Endodermal cell (in vitro differentiated cells): ENCODE measurements around the gene LSM3. TPM values are rescaled to one million over a fixed set of nuclear protein-coding genes. Genes with fewer than 3 reads are reported as not detected.

ENCODE experiments used
- DNase-seq: peaks from one replicate; pipeline ENCODE4 v3.0.0-alpha.2; 2017
- H3K27ac ChIP-seq: 2 replicates; pipeline ENCODE4 v1.5.1; 2013; ENCODE audit warnings: mild to moderate bottlenecking, low read depth, low read length, moderate library complexity
- H3K27me3 ChIP-seq: 2 replicates; pipeline ENCODE4 v1.6.1; 2013; ENCODE audit warnings: mild to moderate bottlenecking, low read length, moderate library complexity; ENCODE audit not compliant: insufficient read depth, control insufficient read depth, poor library complexity, severe bottlenecking
- H3K36me3 ChIP-seq: 2 replicates; pipeline ENCODE4 v1.7.0; 2013; ENCODE audit warnings: mild to moderate bottlenecking, low read length, moderate library complexity; ENCODE audit not compliant: control insufficient read depth, insufficient read depth
- H3K4me1 ChIP-seq: one replicate; pipeline ENCODE4 v1.7.0; 2013; ENCODE audit warnings: low read length; ENCODE audit not compliant: control insufficient read depth, insufficient read depth
- H3K4me3 ChIP-seq: 2 replicates; pipeline ENCODE4 v1.5.1; 2013; ENCODE audit warnings: mild to moderate bottlenecking, low read length, moderate library complexity
- H3K9ac ChIP-seq: 2 replicates; pipeline ENCODE4 v1.6.1; 2013; ENCODE audit warnings: mild to moderate bottlenecking, low read length, moderate library complexity; ENCODE audit not compliant: poor library complexity, severe bottlenecking; ENCODE audit errors: extremely low read depth
- H3K9me3 ChIP-seq: 2 replicates; pipeline ENCODE4 v1.6.1; 2013; ENCODE audit warnings: mild to moderate bottlenecking, low read length, moderate library complexity; ENCODE audit not compliant: control insufficient read depth
- H3K27ac Mint-ChIP-seq: 2 replicates; pipeline ENCODE4 v1.8.0; 2020; ENCODE audit warnings: mixed read lengths
- H3K27me3 Mint-ChIP-seq: 2 replicates; pipeline ENCODE4 v1.8.0; 2021; ENCODE audit warnings: mild to moderate bottlenecking, mixed read lengths; ENCODE audit not compliant: insufficient read depth
- H3K36me3 Mint-ChIP-seq: 2 replicates; pipeline ENCODE4 v1.8.0; 2020; ENCODE audit warnings: low read depth, mixed read lengths
- H3K4me1 Mint-ChIP-seq: 2 replicates; pipeline ENCODE4 v1.8.0; 2020; ENCODE audit warnings: mixed read lengths
- H3K4me3 Mint-ChIP-seq: 2 replicates; pipeline ENCODE4 v1.8.0; 2020; ENCODE audit warnings: mild to moderate bottlenecking, moderate library complexity, mixed read lengths
- H3K9me3 Mint-ChIP-seq: 2 replicates; pipeline ENCODE4 v1.8.0; 2020; ENCODE audit warnings: mild to moderate bottlenecking, mixed read lengths
- WGBS, 2 experiments: methylation state at CpG; one replicate each; pipeline versions ENCODE4 v1.1.5 to v1.1.7; 2013; ENCODE audit warnings: missing lambda C conversion rate in 2 of 2, mixed read lengths in 1 of 2; ENCODE audit not compliant: insufficient coverage in 1 of 2, insufficient read length in 1 of 2; 5-methylcytosine and 5-hydroxymethylcytosine counted together
- total RNA-seq, 2 donors: library from RNA; stranded (reverse); fragmentation: NEBNext Ultra II Directional in 1 of 2; extraction: Animal tissue kit (Norgen Biotek cat#: 25700) in 1 of 2; gene quantifications; 2 replicates in 1 of 2; 3 replicates in 1 of 2; pipeline ENCODE4 v1.2.1, GENCODE V29; 2021
- TF ChIP-seq, protein P1 (sequence below): fragments of 200-600 bp; sonication (generic); conservative IDR thresholded peaks from 2 replicates; pipeline ENCODE4 v1.5.0; 2021; ENCODE audit warnings: antibody characterized with exemption, mild to moderate bottlenecking

LSM3 gene
- total RNA-seq, 2 donors from 2014 or later: 18.1 to 19.7 TPM

DNA sequence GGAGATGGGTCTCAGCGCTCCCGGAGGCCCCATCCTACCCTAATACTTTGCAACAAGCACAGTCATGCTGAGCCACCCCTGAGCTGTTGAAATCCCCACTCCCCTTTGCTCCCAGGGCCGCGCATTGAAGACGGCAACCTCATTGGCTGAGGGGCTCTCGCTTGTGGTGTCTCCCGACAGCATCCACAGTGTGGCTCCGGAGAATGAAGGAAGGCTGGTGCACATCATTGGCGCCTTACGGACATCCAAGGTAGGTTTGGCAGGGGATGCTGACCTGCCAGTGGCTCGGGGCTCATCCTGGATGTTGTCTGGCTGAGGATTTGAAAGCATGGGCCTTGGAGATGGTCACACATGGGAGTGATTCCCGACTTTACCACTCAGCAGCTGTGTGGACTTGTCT, 47.9 kb upstream of the LSM3 start:
- H3K36me3 Mint-ChIP-seq: peaks cover 78% of the 10 kb centered on the region

DNA sequence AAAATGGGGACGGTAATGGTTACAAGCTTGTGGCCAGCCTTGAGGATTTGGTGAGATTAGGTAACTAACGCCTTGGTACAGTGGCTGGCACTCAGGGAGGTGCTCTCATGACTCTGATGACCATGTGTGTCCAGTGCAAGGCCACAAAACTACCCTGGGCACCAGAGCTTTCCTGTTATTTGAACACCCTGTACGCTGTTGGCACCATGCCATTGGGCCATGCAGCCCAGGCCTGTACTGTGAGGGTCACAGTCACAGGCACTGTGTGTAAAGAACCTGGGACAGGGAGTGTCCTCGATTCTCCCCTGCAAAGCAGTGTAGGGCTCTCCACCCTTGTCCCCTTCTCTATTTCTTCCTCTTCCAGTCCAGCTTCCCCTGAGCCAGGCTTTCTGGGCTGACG, 47.5 kb upstream of the LSM3 start:
- H3K36me3 ChIP-seq: peaks cover 92% of the 10 kb centered on the region
- no peaks in the 10 kb centered on the region for H3K9me3 Mint-ChIP-seq
- peaks cover 3% of the 10 kb centered on the region for H3K4me1 ChIP-seq
- H3K36me3 Mint-ChIP-seq: peaks cover 83% of the 10 kb centered on the region
- no peak overlapping the region for H3K9ac ChIP-seq
- H3K27ac Mint-ChIP-seq: no peak overlapping the region
- no peaks in the 10 kb centered on the region for H3K27me3 ChIP-seq
- no peak overlapping the region for H3K4me3 Mint-ChIP-seq
- no peak overlapping the region for H3K4me3 ChIP-seq
- H3K27me3 Mint-ChIP-seq: no peaks in the 10 kb centered on the region
- peaks cover 5% of the 10 kb centered on the region for H3K9me3 ChIP-seq
- WGBS, 2 experiments: 91 to 93% methylated on average over 3 to 5 of the region's 5 CpGs
- no peak for DNase-seq
- TF ChIP-seq, protein P1, sequence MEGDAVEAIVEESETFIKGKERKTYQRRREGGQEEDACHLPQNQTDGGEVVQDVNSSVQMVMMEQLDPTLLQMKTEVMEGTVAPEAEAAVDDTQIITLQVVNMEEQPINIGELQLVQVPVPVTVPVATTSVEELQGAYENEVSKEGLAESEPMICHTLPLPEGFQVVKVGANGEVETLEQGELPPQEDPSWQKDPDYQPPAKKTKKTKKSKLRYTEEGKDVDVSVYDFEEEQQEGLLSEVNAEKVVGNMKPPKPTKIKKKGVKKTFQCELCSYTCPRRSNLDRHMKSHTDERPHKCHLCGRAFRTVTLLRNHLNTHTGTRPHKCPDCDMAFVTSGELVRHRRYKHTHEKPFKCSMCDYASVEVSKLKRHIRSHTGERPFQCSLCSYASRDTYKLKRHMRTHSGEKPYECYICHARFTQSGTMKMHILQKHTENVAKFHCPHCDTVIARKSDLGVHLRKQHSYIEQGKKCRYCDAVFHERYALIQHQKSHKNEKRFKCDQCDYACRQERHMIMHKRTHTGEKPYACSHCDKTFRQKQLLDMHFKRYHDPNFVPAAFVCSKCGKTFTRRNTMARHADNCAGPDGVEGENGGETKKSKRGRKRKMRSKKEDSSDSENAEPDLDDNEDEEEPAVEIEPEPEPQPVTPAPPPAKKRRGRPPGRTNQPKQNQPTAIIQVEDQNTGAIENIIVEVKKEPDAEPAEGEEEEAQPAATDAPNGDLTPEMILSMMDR: no peak
- H3K4me1 Mint-ChIP-seq: peaks cover 4% of the 10 kb centered on the region
- H3K27ac ChIP-seq: no peak overlapping the region

More for the DNA sequence above, 47.9 kb upstream of the LSM3 start:
- WGBS, 2 experiments: 96 to 99% methylated on average over 12 of the region's 12 CpGs
- Mint-ChIP-seq H3K27ac (no peak overlapping the region), H3K4me3 (no peak overlapping the region), H3K27me3 (no peaks in the 10 kb centered on the region), H3K9me3 (no peaks in the 10 kb centered on the region), H3K4me1 (peaks cover 8% of the 10 kb centered on the region)
- Histone ChIP-seq H3K9ac (no peak overlapping the region), H3K4me1 (peaks cover 4% of the 10 kb centered on the region), H3K36me3 (peaks cover 87% of the 10 kb centered on the region), H3K27ac (no peak overlapping the region), H3K9me3 (peaks cover 5% of the 10 kb centered on the region), H3K27me3 (no peaks in the 10 kb centered on the region), H3K4me3 (no peak overlapping the region)
- TF ChIP-seq, protein P1: no peak
- no peak for DNase-seq

DNA sequence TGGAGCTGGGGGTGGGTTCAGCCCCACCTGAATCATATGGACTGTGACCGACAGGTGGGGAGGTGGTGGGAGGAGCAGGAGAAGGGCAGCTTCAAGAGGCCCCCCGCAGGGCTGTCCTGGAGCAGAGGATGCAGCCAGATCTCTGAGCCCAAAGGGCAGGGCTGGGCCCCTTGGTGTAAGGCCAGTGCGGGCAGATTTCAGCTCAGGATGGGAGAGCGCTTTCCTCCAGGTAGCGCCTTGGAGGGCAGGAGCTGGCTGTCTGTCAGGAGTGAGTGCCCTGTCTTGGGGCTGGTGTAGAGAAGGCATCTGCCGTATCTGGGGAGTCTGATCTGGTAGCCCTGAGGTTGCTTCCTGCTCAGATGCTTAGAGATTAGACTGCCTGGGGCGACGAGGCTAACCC, 46.5 kb upstream of the LSM3 start:
- WGBS, 2 experiments: 93 to 100% methylated on average over 6 to 8 of the region's 8 CpGs
- Mint-ChIP-seq H3K4me3 (no peak overlapping the region), H3K36me3 (peaks cover 83% of the 10 kb centered on the region)

More for the DNA sequence above, 46.5 kb upstream of the LSM3 start:
- Histone ChIP-seq H3K27ac (no peak overlapping the region), H3K36me3 (peaks cover 97% of the 10 kb centered on the region), H3K4me1 (no peaks in the 10 kb centered on the region), H3K9me3 (peaks cover 5% of the 10 kb centered on the region), H3K4me3 (no peak overlapping the region), H3K27me3 (no peaks in the 10 kb centered on the region), H3K9ac (no peak overlapping the region)
- Mint-ChIP-seq H3K27ac (no peak overlapping the region), H3K9me3 (no peaks in the 10 kb centered on the region), H3K4me1 (no peaks in the 10 kb centered on the region), H3K27me3 (no peaks in the 10 kb centered on the region)
- TF ChIP-seq, protein P1: no peak
- no peak for DNase-seq
